ENCODE measurements around the gene PRUNE2.

Gene PRUNE2

DNA sequence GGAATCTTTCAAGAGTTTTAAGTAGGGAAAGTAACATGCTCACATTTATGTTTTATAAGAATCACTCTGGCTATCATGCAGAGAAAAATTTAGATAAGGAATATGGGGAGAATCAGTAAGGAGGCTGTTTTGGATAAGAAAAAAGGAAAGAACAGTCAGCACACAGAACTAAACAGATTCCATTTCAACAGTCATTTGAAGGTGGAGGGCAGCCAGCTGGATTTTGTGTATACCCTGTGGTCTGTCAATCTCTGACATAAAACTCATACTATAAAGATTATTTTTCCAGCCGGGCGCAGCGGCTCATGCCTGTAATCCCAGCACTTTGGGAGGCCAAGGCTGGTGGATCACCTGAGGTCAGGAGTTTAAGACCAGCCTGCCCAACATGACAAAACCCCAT, 77.5 kb downstream of the PRUNE2 start:
- no peaks in the 10 kb centered on the region for H3K36me3 ChIP-seq (replicated peaks)
- TF ChIP-seq CTCF (IDR thresholded peaks at IDR 0.05; ENCODE audit: low read depth, low read length, missing control alignments) = no peak
- DNase-seq = no peak
- in situ Hi-C loops (cut with HindIII; ENCODE audit: low pct_ligation_motif_present, low sequenced_read_pairs) = no loop called here
- no peak overlapping the region for H3K27ac ChIP-seq
- no peak overlapping the region for H3K4me3 ChIP-seq (ENCODE audit: low read depth, low read length)
- no peaks in the 10 kb centered on the region for H3K27me3 ChIP-seq (replicated peaks)

- no peak overlapping the region for H3K27ac ChIP-seq
- no peaks in the 10 kb centered on the region for H3K27me3 ChIP-seq (replicated peaks)
- in situ Hi-C loops (cut with HindIII; ENCODE audit: low pct_ligation_motif_present, low sequenced_read_pairs) = no loop called here
- H3K4me3 ChIP-seq (ENCODE audit: low read depth, low read length) = no peak overlapping the region
- DNase-seq = no peak
- TF ChIP-seq CTCF (IDR thresholded peaks at IDR 0.05; ENCODE audit: low read depth, low read length, missing control alignments) = no peak
- no peaks in the 10 kb centered on the region for H3K36me3 ChIP-seq (replicated peaks)
Observed at GRCh38 chr9:76827296-76828080, 78.4 kb downstream of the PRUNE2 start.

DNA sequence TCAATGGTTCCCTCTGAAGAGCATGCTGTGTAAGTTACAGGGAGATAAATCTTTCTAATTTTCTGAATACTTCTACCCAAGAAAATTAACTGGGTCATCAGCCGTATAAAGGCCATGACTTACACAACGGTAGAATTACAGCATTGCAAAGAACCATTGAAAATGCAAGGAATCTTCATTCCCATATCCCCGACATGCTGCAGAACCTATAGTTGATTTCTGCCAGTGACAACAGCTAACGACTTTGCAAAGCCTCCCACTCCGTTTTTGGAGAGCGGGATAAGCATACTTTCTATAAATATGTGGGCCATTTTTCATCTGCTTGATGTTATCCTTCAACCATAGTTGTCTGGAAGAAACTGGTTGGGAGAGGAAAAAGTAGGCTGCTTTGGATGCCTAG, 85.5 kb downstream of the PRUNE2 start:
- H3K4me3 ChIP-seq (ENCODE audit: low read depth, low read length) = no peak overlapping the region
- H3K36me3 ChIP-seq (replicated peaks) = no peaks in the 10 kb centered on the region
- in situ Hi-C loops (cut with HindIII; ENCODE audit: low pct_ligation_motif_present, low sequenced_read_pairs) = no loop called here
- H3K27me3 ChIP-seq (replicated peaks) = no peaks in the 10 kb centered on the region
- H3K27ac ChIP-seq = no peak overlapping the region
- DNase-seq = no peak
- TF ChIP-seq CTCF (IDR thresholded peaks at IDR 0.05; ENCODE audit: low read depth, low read length, missing control alignments) = no peak

- Histone ChIP-seq H3K4me3 (ENCODE audit: low read depth, low read length) (no peak overlapping the region), H3K27me3 (replicated peaks) (no peaks in the 10 kb centered on the region), H3K36me3 (replicated peaks) (no peaks in the 10 kb centered on the region), H3K27ac (peak overlapping the region; percentile 69)
- in situ Hi-C loops (cut with HindIII; ENCODE audit: low pct_ligation_motif_present, low sequenced_read_pairs) = no loop called here
- TF ChIP-seq CTCF (IDR thresholded peaks at IDR 0.05; ENCODE audit: low read depth, low read length, missing control alignments) = no peak
- DNase-seq = peak; percentile 99
Observed at GRCh38 chr9:76818271-76818670, 87.6 kb downstream of the PRUNE2 start.

GRCh38 chr9:76817489-76817888, 88.4 kb downstream of the PRUNE2 start:
- no peaks in the 10 kb centered on the region for H3K36me3 ChIP-seq (replicated peaks)
- DNase-seq = peak; percentile 63
- TF ChIP-seq CTCF (IDR thresholded peaks at IDR 0.05; ENCODE audit: low read depth, low read length, missing control alignments) = no peak
- no peaks in the 10 kb centered on the region for H3K27me3 ChIP-seq (replicated peaks)
- peak overlapping the region; percentile 69 for H3K27ac ChIP-seq
- no peak overlapping the region for H3K4me3 ChIP-seq (ENCODE audit: low read depth, low read length)
- in situ Hi-C loops (cut with HindIII; ENCODE audit: low pct_ligation_motif_present, low sequenced_read_pairs) = no loop called here

- no peak for TF ChIP-seq CTCF (IDR thresholded peaks at IDR 0.05; ENCODE audit: low read depth, low read length, missing control alignments)
- DNase-seq = no peak
- Histone ChIP-seq H3K27me3 (replicated peaks) (no peaks in the 10 kb centered on the region), H3K27ac (no peak overlapping the region), H3K4me3 (ENCODE audit: low read depth, low read length) (no peak overlapping the region), H3K36me3 (replicated peaks) (no peaks in the 10 kb centered on the region)
- in situ Hi-C loops (cut with HindIII; ENCODE audit: low pct_ligation_motif_present, low sequenced_read_pairs) = no loop called here
Observed at GRCh38 chr9:76812591-76812990, 93.3 kb downstream of the PRUNE2 start.
